CD4-positive, alpha-beta T cell treated with Interleukin-4 for 1 hour (primary cell): Measurements from ENCODE around the gene IGF2R.
"Not testable (repeated sequence)": the region's sequence is repeated elsewhere in the genome, so short reads cannot be mapped to it uniquely, and the experiment has no call there.

Experiments
- DNase-seq, 2 donors: peaks; one replicate each; pipeline ENCODE4 v3.0.0-alpha.2; 2020 to 2022

IGF2R gene

DNA sequence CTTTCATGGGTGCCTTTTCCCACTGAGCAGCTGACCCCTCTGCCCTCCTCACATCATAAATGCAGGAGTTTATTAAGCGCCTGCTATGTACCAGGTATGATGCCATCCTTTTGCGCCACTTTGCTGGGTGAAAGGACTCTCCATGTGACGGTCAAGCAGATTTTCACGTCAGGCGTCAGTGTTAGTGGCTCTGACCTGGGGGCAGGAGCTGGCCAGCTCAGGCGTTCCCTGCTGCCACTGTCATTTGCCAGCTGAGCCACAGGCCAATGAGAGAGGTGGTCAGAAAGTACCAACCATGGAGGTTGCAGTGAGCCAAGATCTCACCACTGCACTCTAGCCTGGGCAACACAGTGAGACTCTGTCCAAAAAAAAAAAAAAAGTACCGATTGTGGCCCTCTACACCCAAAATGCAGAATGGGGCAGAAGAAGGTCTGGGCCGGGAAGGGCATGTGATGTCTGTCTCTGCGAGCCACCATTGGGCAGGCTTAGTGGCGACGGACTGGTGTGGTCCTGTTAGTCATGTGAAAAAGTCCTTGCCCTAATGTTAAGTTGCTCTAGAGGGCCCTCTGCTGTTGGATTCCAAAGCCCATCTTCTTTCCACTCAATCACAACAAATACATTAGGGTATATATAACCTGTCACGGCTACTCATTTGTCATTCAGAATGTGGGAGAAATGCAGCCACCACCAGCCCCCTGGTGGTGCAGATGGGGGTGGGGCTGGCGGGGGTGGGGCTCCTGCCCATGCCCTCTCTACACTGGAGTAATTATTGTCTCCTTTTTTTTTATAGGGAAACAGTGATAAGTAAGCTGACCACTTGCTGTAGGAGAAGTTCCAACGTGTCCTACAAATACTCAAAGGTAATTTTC lies 134.3 kb downstream of the IGF2R start:
- DNase-seq: peak in 1 of 2 donors; percentile 27

DNA sequence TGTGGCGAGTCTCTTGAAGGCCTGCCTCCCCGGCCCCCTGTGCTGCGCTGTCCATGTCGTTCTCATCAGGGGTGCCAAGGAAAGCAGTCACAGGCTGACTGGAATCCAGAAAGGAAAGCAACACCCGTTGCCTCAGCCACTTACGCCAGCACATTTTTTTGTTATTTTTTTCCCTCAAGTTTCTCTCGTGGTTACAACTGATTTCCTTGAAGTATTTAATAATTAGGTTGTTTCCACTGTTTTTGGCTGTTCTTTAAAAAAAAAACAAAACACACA lies 134.9 kb downstream of the IGF2R start:
- no peak for DNase-seq

DNA sequence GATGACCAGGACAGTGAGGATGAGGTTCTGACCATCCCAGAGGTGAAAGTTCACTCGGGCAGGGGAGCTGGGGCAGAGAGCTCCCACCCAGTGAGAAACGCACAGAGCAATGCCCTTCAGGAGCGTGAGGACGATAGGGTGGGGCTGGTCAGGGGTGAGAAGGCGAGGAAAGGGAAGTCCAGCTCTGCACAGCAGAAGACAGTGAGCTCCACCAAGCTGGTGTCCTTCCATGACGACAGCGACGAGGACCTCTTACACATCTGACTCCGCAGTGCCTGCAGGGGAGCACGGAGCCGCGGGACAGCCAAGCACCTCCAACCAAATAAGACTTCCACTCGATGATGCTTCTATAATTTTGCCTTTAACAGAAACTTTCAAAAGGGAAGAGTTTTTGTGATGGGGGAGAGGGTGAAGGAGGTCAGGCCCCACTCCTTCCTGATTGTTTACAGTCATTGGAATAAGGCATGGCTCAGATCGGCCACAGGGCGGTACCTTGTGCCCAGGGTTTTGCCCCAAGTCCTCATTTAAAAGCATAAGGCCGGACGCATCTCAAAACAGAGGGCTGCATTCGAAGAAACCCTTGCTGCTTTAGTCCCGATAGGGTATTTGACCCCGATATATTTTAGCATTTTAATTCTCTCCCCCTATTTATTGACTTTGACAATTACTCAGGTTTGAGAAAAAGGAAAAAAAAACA lies 136.1 kb downstream of the IGF2R start:
- DNase-seq: no peak

DNA sequence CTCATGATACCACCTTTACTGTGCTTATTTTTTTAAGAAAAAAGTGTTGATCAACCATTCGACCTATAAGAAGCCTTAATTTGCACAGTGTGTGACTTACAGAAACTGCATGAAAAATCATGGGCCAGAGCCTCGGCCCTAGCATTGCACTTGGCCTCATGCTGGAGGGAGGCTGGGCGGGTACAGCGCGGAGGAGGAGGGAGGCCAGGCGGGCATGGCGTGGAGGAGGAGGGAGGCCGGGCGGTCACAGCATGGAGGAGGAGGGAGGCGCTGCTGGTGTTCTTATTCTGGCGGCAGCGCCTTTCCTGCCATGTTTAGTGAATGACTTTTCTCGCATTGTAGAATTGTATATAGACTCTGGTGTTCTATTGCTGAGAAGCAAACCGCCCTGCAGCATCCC lies 137.1 kb downstream of the IGF2R start:
- DNase-seq: no peak

DNA sequence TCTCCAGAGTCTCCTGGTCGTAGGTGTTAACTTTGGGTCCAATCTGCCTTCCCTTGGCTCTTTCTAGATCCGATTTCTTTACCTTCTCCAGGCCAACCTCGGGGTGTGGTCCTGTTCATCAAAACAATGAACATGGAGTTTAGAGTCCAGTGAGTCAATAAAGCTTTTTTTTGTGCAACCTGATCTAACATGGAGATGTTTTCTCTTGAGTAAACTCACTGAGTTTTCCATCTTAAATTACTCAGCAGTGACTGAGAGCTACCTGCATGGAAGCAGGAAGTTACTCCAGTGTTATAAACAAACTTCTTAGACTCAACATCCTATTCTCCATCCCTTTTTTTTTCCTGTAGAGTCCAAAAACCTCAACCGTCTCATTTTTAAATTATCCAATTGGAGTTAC lies 137.8 kb downstream of the IGF2R start:
- no peak for DNase-seq

DNA sequence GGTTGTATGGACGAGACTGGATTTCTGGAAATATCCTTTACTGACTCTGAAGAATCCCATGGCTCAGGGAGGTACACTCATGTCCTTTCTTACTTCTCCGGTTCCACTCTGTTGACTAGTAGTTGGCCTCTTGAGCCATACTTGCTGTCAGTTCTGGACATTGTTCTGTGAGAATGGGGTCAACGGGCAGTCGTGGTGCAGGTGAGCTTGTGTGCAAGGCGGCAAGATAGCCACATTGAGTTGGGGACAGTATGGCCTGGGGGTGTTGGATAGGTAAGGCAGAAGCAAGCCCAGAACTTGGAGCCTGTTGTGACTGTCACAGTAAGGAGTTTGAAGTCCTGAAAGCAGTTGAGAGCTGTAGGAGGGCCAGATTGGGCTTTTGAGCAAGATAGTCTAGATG lies 139.2 kb downstream of the IGF2R start:
- no peak for DNase-seq

DNA sequence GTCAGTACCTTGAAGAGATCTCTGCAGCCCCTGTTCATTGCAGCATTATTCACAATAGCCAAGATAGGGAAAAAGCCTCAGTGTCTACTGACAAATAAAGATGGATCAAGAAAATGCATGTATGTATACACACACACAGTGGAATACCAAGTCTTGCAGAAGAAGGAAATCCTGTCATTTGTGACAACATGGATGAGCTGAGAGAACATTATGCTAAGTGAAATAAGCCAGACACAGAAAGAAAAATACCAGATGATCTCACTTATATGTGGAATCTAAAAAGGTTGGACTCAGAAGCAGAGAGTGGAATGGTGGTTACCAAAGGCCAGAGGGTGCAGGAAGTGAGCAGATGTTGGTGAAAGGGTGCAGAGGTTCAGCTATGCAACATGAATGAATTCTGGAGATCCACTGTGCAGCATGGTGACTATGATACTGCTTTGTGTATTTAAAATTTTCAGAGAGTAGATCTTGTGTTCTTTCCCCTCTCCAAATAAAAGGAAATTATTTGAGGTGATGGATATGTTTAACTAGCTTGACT lies 141.8 kb downstream of the IGF2R start:
- DNase-seq: no peak

DNA sequence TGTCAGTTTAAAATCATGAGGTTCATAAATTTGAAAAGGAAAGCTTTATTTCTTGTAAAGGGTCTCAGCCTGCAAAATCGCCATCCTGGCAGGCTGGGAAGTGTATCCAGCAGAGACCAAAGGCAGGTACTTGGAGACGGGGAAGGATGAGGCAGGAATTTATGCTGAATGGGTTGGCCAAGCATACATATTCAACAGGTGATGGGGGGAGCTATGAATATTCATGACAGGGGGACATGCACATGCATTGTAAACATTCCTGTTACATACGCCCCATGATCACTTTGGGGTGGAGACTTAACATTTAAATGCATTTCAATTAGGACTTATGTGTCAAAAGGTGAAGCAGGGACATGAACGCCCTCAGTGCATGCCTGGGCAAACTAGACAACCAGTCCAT lies 142.9 kb downstream of the IGF2R start:
- DNase-seq: no peak

DNA sequence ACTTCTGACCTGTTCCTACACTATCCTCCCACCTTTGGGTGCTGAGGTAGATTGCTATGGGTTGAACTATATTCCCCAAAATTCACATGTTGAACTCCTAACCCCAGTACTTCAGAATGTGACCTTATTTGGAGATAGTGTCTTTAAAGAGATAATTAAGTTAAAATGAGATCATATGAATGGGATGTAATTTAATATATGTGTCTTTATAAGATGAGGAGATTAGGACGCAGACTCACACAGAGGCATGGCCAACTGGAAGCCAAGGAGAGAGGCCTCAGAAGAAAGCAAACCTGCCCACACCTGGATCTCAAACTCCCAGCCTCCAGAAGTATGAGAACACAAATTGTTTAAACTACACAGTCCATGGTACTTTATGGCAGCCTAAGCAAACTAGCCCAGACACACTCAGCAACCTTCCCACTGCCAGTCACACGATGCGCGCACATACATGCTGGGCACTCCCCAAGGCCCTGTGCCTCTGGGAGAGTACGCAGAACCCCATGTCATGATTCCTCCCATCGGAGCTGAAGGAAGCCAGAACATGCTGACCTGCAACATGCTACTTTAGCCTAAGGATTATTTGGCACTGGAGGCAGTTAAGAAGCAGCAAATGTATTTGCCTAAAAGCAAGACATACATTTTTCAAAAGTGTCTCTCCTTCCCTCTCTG lies 143.9 kb downstream of the IGF2R start:
- DNase-seq: no peak

DNA sequence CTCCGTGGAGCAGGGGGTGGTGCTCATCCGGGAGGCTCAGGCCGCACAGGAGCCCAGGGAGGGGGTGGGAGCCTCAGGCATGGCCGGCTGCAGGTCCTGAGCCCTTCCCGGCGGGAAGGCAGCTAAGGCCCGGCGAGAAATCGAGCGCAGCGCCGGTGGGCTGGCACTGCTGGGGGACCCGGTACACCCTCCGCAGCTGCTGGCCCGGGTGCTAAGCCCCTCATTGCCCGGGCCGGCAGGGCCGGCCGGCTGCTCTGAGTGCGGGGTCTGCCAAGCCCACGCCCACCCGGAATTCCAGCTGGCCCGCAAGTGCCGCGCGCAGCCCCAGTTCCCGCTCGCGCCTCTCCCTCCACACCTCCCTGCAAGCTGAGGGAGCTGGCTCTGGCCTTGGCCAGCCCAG lies 145.7 kb downstream of the IGF2R start:
- not testable (repeated sequence) for DNase-seq

DNA sequence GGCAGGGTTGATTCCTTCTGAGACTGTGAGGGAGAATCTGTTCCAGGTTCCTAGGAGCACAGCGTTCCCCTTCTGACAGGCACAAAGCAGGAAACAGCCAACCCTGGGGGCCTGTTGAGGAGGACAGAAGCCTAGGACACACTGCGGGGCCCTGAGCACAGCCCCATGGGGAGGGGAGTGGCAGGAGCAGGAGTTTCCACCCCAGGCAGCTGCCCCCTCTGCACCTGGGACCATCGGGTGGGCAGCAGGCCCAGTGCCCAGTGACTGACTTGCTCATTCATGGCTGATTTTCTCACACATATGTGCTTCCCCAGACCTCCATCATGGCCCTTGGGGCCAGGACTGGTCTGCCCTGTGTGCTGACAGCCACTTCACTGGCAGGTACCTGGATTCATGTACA lies 146.5 kb downstream of the IGF2R start:
- no peak for DNase-seq

DNA sequence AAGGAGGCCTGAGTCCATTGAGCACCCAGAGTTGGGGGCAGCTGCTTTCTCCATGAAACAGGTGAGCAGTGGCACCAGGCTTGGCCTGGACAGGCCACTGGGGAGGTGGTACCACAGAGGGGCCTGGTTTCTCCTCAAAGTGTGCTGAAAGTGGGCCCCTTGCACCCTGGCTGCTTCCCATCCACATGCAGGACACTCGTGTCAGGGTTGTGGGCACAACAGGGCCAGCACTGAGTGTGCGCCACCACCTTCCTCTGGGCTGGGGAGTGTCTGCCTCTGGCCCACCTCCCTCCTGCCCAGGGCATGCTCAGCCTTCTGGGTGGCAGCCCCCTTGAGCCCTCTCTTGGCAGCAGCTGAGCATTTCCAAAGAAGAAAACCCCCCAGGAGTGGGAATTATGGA lies 147.5 kb downstream of the IGF2R start:
- DNase-seq: no peak

DNA sequence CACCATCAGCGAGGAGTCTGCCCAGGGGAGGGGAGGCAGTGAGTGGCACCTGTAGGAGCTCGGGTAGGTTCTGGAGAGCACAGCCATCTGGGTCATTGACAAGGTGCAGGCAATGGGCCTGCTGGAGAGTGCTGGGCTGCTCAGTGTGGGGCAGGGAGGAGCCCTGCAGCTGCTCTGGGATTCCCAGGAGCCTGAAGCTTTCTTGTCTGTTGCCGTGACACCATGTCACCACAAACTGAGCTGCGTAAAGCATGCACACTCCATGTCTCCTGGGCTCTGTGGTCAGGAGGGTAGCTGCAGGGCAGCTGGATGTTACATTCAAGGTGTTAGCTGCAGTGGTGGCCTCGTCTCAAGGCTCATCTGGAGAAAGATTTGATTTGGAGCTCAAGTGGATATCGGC lies 148.3 kb downstream of the IGF2R start:
- no peak for DNase-seq

DNA sequence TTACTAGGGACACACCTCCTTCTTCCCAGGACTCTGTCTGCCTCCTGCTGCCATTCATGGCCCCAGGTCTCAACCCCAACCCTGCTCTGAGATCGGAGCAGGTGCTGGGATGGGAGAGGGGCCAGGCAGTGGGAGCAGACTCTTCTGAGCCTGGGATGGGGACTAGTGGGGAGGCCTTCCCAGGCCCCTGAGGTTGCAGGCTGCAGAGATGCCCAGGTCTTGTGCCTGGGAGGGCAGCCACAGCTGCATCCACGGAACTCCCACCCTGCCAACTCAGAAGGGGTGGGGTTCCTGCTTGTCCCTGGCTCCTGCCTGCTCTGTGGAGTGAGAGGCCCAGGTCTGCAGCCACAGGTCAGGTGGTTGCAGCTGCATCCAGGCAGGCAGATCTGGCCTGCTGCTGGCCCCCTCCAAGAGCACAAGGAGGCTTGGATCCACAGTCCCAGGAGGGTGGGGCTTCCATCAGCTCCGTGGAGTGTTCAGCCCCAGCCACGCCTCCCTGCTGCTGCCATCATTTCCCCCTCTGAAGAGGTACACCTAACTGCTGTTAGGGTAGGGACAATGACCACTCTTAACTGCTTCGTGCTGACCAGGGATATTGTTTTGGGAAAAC lies 149.8 kb downstream of the IGF2R start:
- no peak for DNase-seq

DNA sequence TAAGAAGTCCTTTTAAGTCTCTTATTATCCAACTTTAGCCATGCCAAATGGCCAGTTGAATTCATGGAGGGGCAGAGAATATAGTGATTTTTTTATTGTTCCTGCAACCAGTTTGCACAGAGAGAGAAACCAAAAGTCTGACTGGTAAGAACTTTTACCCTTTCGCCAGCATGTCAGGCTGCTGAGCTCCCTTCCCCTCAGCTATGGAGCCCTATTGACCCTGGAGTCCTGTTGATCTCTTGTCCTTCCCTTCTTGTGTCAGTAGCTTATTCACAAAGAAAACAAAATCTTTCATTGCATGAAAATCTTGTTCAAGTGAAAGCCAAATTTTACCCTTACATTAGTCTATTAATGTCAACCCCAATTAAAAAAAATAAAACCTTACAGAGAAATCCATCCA lies 151.2 kb downstream of the IGF2R start:
- no peak for DNase-seq

DNA sequence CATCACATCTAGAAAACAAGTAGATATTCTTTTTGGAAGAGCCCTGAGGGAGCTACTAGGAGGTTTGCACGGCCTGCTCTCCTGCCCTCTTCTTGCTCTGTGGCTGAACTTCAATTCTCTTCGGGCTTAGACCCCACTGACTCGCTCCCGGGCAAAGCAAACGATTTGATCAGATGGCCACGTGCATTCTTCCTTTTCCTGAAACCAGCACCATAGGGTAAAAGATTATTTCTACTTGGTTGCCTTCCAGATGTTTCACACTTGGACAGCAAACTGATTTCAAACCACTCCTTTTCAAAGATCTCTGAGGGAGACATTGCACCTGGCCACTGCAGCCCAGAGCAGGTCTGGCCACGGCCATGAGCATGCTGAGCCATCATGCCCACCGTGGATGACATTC lies 152.7 kb downstream of the IGF2R start, which contains the start of gene SLC22A1:
Gene SLC22A1, plus strand, starts transcription at position 258 of the 400 bp plus-strand sequence. Its CDS starts 121 bp downstream, at position 379.
- DNase-seq: no peak

DNA sequence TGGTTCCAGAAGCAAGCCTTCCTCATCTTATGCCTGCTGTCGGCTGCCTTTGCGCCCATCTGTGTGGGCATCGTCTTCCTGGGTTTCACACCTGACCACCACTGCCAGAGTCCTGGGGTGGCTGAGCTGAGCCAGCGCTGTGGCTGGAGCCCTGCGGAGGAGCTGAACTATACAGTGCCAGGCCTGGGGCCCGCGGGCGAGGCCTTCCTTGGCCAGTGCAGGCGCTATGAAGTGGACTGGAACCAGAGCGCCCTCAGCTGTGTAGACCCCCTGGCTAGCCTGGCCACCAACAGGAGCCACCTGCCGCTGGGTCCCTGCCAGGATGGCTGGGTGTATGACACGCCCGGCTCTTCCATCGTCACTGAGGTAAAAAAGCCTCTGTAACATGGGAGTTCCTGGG lies 153.1 kb downstream of the IGF2R start:
- DNase-seq: no peak

DNA sequence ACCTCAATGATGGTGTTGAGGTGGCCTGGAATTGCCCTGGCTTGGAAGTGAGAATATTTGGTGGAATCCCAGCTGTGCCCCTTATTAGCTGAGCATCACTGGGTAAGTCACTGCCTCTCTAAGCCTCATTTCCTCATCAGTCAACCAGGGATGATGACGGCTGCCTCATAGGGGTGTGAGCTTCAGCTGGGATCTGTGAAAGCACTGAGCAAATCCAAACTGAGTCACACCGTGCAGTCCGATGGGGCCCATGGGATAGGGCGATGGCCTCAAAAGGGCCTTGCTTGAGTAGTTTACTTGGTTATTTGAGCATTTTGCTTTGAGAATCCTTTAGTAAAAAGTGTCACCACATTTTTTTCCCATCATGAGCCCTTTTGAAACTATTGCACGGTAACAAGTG lies 153.9 kb downstream of the IGF2R start:
- no peak for DNase-seq

DNA sequence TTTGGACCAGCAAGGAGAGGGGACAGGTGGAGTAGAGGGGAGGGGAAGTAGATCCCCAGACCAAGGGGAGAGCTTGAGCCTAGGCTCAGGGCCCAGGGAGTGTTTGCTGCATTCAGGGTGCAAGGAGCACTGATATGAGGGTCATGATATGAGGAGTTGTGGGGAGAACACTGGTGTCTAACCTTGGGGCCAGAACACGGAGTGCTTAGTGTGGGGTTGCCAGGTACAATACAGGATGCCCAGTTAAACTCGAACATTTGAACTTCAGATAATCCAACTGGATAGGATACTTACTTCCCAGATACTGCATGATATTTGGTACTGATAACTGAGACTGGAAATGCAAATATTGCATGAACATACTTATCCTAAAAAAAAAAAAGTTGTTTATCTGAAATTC lies 155.1 kb downstream of the IGF2R start:
- no peak for DNase-seq

DNA sequence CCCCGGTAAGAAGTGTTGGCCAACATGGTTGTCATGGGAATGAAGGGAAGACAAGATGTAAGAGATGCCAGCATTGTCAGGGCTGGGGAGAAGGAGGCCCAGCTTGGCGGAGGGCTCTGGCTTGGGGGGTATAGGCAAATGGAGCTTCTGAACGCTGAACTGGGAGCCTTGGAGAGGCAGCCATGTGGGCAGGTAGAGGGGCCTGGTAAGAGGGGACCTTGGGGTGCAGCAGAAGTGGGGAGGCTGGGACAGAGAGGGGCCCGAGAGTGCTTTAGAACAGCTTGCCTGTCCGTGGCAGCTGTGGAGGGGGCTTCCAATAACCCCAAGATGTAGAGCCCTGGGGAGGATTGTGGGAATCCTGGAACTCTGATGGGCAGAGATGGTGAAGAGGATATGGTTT lies 155.7 kb downstream of the IGF2R start:
- no peak for DNase-seq

DNA sequence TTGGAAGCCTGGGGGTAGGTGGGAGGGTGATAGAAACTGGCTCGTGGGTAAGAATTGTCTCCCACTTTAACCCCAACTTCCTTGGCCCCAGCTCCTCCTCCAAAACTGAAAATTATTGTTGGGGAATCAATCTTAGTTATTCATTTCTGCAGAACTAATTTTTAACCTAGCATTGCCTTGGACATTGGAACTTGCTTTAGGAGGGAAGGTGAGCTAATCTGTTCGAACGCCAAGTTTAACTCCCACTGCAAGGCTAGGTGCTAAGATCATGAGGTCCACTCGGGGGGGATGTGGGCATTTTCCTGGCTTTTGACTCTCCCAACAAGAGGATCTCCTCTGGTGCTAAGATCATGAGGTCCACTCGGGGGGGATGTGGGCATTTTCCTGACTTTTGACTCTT lies 156.2 kb downstream of the IGF2R start:
- DNase-seq: not testable (repeated sequence)

DNA sequence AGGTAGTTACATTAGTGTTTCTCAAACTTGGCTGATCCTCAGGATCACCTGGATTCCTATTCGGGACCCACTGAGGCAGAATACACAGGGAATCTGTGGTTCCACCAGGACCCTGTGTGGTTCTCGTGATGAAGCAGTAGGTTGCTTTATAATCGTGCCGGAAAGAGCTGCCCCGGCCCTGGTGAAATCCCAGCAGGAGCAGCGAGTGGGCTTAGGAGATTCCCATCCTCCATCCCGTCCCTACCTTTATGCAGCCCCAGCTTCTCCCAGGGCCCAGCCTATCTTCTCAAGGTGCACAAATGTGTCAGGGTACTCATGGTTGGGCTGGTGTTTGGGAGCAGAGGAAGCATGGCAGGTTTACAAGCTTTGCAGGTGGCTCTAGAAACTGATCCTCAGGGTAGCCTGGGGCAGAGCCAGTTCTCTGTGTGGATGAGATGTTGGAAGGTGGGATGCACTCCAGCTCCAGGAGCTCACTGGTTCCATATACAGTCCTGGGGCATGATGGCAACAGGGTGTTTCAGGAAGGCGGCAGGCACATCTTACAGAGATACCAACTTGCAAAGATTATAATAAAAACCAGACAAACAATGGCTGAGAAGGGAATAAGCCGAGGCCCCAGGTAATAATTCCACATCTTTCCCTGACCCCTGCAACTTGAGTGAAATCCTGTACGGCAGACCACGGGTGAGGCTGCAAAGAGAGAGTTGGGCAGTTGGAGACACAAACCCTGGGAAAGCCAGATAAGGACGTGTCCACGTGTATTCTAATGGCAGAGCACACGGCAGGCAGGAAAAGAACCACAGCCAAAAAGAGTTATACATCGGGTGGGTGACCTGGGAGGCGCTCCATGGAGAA lies 158.6 kb downstream of the IGF2R start:
- DNase-seq: no peak
